Mammary epithelial cell (primary cell): ENCODE measurements around the gene SLC5A6.

Experiments
- EZH2 ChIP-seq: IDR thresholded peaks from 2 replicates; pipeline ENCODE4 v1.6.1; 2012; ENCODE audit warnings: low read length, inconsistent platforms, borderline replicate concordance
- TF ChIP-seq, protein P1 (sequence below), 2 donors: IDR thresholded peaks in 1 of 2; conservative IDR thresholded peaks in 1 of 2; 2 replicates each; pipeline ENCODE4 v1.5.1; 2011 to 2012; ENCODE audit warnings: inconsistent platforms in 2 of 2, low read length in 2 of 2, mild to moderate bottlenecking in 2 of 2, control low read depth in 1 of 2, low read depth in 1 of 2; ENCODE audit not compliant: insufficient read depth in 1 of 2; ENCODE audit errors: extremely low read depth in 1 of 2

- TF ChIP-seq, protein P1, sequence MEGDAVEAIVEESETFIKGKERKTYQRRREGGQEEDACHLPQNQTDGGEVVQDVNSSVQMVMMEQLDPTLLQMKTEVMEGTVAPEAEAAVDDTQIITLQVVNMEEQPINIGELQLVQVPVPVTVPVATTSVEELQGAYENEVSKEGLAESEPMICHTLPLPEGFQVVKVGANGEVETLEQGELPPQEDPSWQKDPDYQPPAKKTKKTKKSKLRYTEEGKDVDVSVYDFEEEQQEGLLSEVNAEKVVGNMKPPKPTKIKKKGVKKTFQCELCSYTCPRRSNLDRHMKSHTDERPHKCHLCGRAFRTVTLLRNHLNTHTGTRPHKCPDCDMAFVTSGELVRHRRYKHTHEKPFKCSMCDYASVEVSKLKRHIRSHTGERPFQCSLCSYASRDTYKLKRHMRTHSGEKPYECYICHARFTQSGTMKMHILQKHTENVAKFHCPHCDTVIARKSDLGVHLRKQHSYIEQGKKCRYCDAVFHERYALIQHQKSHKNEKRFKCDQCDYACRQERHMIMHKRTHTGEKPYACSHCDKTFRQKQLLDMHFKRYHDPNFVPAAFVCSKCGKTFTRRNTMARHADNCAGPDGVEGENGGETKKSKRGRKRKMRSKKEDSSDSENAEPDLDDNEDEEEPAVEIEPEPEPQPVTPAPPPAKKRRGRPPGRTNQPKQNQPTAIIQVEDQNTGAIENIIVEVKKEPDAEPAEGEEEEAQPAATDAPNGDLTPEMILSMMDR (conservative IDR thresholded peaks at IDR 0.05 in 1 of 2, IDR thresholded peaks at IDR 0.05 in 1 of 2; ENCODE audit: extremely low read depth in 1 of 2, insufficient read depth in 1 of 2, low read depth in 1 of 2, low read length in 2 of 2): no peak
- TF ChIP-seq EZH2: no peak
Measured at GRCh38 chr2:27186613-27187345, 25.3 kb downstream of the SLC5A6 start.
